Tibial nerve (tissue), 4 donors: ENCODE data around the gene PYGO2. TPM values are rescaled to one million over a fixed set of nuclear protein-coding genes. Genes with fewer than 3 reads are reported as not detected.
"Not testable (repeated sequence)": the region's sequence is repeated elsewhere in the genome, so short reads cannot be mapped to it uniquely, and the experiment has no call there.

Source experiments
- DNase-seq, 2 donors: peaks; one replicate each; pipeline ENCODE4 v3.0.0-alpha.2; 2019; ENCODE audit warnings: low spot score in 2 of 2
- H3K27ac ChIP-seq, 4 donors: fragments of 200-600 bp; sonication (generic) in 3 of 4; one replicate each; pipeline ENCODE4 v1.5.1; 2017 to 2019; ENCODE audit warnings: mild to moderate bottlenecking in 1 of 4
- H3K27me3 ChIP-seq, 2 donors: fragments of 200-600 bp; sonication (generic) in 1 of 2; one replicate each; pipeline versions ENCODE4 v1.5.1 to v1.6.0; 2017 to 2019
- H3K36me3 ChIP-seq, 3 donors: fragments of 200-600 bp; sonication (generic); one replicate each; pipeline ENCODE4 v1.5.1; 2018 to 2019
- H3K4me1 ChIP-seq, 4 donors: fragments of 200-600 bp; sonication (generic) in 3 of 4; one replicate each; pipeline ENCODE4 v1.5.1; 2017 to 2019
- H3K4me3 ChIP-seq, 4 donors: fragments of 200-600 bp; sonication (generic) in 3 of 4; one replicate each; pipeline ENCODE4 v1.5.1; 2017 to 2019; ENCODE audit warnings: mild to moderate bottlenecking in 1 of 4, moderate library complexity in 1 of 4
- H3K9me3 ChIP-seq, 4 donors: fragments of 200-600 bp; sonication (generic) in 3 of 4; one replicate each; pipeline ENCODE4 v1.5.1; 2017 to 2019
- EP300 ChIP-seq, 2 donors: sonication (generic); formaldehyde crosslinking; IDR thresholded peaks; one replicate each; pipeline ENCODE4 v1.6.1; 2017; ENCODE audit warnings: antibody characterized with exemption in 2 of 2, mild to moderate bottlenecking in 1 of 2
- POLR2A ChIP-seq, 2 donors: fragments of 450-650 bp; IDR thresholded peaks; one replicate each; pipeline ENCODE4 v1.6.1; 2017; ENCODE audit warnings: antibody characterized with exemption in 2 of 2, mild to moderate bottlenecking in 2 of 2, moderate library complexity in 2 of 2
- WGBS, 2 donors: methylation state at CpG; one replicate each; pipeline ENCODE4 v1.1.5; 2018; 5-methylcytosine and 5-hydroxymethylcytosine counted together
- total RNA-seq, 4 donors: library from RNA; depleted of rRNA; stranded (reverse); fragments of >200 nt; gene quantifications; one replicate each; pipeline ENCODE4 v1.1.0, GENCODE V29; 2016
- TF ChIP-seq, protein P1 (sequence below), 5 experiments: fragments of 200-600 bp in 3 of 5; fragments of 450-650 bp in 2 of 5; sonication (generic) in 3 of 5; IDR thresholded peaks; one replicate each; pipeline ENCODE4 v1.5.1; 2016 to 2019; ENCODE audit warnings: antibody characterized with exemption in 5 of 5, mild to moderate bottlenecking in 3 of 5, moderate library complexity in 2 of 5

PYGO2 gene
- total RNA-seq, 4 donors from 2014 or later: 18.6 to 24.3 (median 23.5) TPM

DNA sequence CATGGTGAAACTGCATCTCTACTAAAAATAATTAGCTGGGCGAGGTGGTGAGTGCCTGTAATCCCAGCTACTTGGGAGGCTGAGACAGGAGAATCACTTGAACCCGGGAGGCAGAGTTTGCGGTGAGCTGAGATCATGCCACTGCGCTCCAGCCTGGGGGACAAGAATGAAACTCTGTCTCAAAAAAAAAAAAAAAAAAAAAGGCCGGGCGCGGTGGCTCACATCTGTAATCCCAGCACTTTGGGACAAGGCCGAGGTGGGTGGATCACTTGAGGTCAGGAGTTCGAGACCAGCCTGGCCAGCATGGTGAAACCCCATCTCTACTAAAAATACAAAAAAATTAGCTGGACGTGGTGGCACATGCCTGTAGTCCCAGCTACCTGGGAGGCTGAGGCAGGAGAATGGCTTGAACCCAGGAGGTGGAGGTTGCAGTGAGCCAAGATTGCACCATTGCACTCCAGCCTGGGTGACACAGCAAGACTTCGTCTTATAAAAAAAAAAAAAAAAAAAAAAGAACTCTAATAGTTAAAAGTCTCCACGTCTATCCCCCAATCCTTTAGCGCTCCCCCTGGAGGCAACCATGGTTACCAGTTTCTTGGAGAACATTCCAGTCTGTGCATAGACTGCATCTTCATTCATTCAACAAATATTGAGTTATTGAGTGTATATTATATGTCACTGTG lies 33.9 kb upstream of the PYGO2 start:
- TF ChIP-seq, protein P1, sequence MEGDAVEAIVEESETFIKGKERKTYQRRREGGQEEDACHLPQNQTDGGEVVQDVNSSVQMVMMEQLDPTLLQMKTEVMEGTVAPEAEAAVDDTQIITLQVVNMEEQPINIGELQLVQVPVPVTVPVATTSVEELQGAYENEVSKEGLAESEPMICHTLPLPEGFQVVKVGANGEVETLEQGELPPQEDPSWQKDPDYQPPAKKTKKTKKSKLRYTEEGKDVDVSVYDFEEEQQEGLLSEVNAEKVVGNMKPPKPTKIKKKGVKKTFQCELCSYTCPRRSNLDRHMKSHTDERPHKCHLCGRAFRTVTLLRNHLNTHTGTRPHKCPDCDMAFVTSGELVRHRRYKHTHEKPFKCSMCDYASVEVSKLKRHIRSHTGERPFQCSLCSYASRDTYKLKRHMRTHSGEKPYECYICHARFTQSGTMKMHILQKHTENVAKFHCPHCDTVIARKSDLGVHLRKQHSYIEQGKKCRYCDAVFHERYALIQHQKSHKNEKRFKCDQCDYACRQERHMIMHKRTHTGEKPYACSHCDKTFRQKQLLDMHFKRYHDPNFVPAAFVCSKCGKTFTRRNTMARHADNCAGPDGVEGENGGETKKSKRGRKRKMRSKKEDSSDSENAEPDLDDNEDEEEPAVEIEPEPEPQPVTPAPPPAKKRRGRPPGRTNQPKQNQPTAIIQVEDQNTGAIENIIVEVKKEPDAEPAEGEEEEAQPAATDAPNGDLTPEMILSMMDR (IDR thresholded peaks at IDR 0.05): peak; percentile 11 to 41 (median 31)
- H3K36me3 ChIP-seq: peaks cover 0 to 30% (median 0%) of the 10 kb centered on the region in 3 donors
- H3K4me3 ChIP-seq, H3K27me3 ChIP-seq, H3K9me3 ChIP-seq, DNase-seq, H3K27ac ChIP-seq: not testable (repeated sequence)
- H3K4me1 ChIP-seq: peaks cover 0 to 36% (median 13%) of the 10 kb centered on the region in 4 donors
- 54 to 59% methylated on average over 13 of the region's 13 CpGs for whole genome bisulfite sequencing, 2 donors

DNA sequence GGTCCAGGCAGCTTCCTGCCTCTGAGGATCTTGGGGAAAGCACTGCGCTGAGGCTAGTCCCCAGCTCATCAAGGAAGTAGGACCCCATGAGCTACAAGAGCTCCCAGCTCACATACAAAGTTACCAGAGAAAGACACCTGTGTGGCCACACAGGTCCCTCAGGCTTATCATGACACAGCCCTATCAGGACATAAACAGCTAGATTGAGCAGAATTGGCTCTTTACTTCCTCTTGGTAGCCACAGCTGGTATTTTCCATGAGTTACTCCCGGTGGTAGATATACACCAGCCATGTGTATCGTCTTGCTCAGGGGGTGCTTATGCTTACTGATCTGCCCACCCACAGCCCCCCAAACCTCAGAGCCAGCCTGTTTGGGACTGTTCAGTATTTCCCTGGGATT lies 33.0 kb upstream of the PYGO2 start:
- Histone ChIP-seq H3K27me3 (no peaks in the 10 kb centered on the region), H3K36me3 (peaks cover 0 to 38% (median 0%) of the 10 kb centered on the region in 3 donors), H3K4me1 (peaks cover 0 to 28% (median 7%) of the 10 kb centered on the region in 4 donors), H3K27ac (no peak overlapping the region), H3K9me3 (no peaks in the 10 kb centered on the region), H3K4me3 (no peak overlapping the region)
- TF ChIP-seq EP300 (IDR thresholded peaks at IDR 0.05) (no peak), POLR2A (IDR thresholded peaks at IDR 0.05) (no peak)
- TF ChIP-seq, protein P1 (IDR thresholded peaks at IDR 0.05): no peak
- WGBS, 2 donors: 65 to 79% methylated on average over 3 of the region's 3 CpGs
- no peak for DNase-seq

DNA sequence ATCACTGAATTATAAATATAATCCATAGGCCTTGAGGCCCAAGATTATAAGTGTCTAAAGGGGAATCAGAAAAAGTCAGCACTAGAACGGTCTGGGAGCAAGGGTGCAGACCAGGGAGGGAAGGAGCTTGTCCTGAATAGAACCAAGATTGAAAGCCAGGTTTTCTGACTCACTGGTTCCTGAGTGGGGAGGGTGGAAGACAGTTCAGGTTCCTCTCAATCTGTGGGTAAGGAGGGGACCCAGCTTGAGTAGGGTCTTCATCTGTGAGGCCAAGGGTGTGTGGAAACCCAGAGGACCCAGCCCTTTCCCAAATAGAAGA lies 32.6 kb upstream of the PYGO2 start:
- DNase-seq: no peak
- Histone ChIP-seq H3K27me3 (no peaks in the 10 kb centered on the region), H3K4me1 (peaks cover 0 to 24% (median 3%) of the 10 kb centered on the region in 4 donors), H3K36me3 (peaks cover 0 to 42% (median 0%) of the 10 kb centered on the region in 3 donors), H3K9me3 (no peaks in the 10 kb centered on the region), H3K27ac (no peak overlapping the region), H3K4me3 (no peak overlapping the region)
- 50 to 78% methylated on average over 1 of the region's 1 CpG for WGBS, 2 donors
- no peak for TF ChIP-seq POLR2A (IDR thresholded peaks at IDR 0.05)
- TF ChIP-seq, protein P1 (IDR thresholded peaks at IDR 0.05): no peak
- TF ChIP-seq EP300 (IDR thresholded peaks at IDR 0.05): no peak

DNA sequence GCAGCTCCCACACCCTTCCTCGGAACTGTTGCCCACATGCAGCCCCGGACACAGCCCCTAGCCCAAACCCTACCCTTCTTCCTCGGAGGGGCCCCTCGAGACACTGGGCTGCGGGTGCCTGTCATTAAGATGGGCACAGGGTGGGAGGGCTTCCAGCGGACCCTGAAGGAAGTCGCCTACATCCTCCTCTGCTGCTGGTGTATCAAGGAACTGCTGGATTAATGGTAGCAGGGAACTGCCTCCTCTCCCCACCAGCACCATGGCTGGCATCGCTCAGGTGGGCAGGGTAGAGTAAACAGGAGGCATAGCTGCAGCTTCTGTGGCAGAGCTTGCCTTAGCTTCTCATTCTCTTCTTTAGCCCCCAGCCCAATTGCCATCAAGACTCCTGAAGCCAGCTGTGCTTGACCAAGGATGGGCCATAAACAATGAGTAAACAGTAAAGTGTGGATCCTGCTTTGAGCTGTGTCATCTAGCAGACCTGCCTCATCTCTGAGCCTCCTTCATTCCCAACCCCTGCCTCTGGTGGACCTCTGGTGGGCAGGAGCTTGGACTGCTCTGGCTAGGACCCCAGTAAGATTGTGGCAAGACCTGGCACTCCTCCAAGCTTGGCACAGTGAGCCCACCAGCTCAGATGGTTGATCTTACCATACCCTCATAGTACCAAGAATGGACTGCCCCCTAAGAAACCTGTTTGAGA lies 32.1 kb upstream of the PYGO2 start, which contains the start of gene LENEP:
LENEP (plus strand) TSS at position 15 of the 697 bp plus-strand sequence; CDS start at position 37, 22 bp downstream.
- no peak for DNase-seq
- H3K9me3 ChIP-seq: no peaks in the 10 kb centered on the region
- no peak within 1 kb of the TSS for H3K4me3 ChIP-seq
- H3K36me3 ChIP-seq: peaks cover 0 to 47% (median 0%) of the 10 kb centered on the region in 3 donors
- 67 to 71% methylated on average over 7 to 8 of the region's 8 CpGs for WGBS, 2 donors
- H3K4me1 ChIP-seq: peaks cover 0 to 19% (median under 1%) of the 10 kb centered on the region in 4 donors
- H3K27ac ChIP-seq: no peak within 1 kb of the TSS
- H3K27me3 ChIP-seq: no peaks in the 10 kb centered on the region
- TF ChIP-seq, protein P1 (IDR thresholded peaks at IDR 0.05): no peak
- no peak for TF ChIP-seq EP300 (IDR thresholded peaks at IDR 0.05)
- no peak for TF ChIP-seq POLR2A (IDR thresholded peaks at IDR 0.05)
